ENCODE results near the gene BRD2. TPM values are rescaled to one million over a fixed set of nuclear protein-coding genes. Genes with fewer than 3 reads are reported as not detected.

Gene BRD2
- total and polyA plus RNA-seq, 2 donors (not counting 1 experiment from before 2014, with no cell fraction given), result 474 to 620 TPM

DNA sequence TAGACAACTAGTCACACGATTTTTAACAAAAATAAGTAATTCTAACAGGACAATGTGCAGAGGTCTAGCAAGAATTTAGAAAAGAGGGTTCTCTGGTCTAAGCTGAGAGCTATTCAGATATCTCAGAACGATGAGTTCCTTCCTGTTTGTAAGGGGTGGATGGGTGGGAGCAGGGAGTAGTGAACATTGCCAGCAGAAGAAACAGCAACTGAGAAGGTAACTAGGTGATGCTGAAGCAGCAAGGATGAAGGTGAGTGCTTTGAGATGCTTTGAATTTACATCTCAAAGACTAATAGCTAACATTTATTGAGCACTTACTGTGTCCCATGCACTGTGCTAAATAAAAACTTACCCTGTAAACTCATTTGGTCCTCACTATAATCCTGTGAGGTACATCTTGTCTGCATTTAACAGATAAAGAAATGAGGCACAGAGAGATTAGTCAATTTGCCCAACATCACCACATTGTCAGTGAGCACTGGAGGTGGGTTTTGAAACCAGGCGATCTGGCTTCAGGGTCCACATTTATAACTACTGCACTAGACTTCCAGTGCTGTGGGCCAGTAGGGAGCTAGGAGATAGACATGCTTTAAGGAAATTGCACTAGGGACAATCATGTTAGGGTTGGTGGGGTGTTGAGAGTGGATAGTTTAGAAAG, 15.7 kb downstream of the BRD2 start:
- CTCF ChIA-PET, result interaction anchor here (0.6 to 28.4 kb wide), 67 partner anchors 9 to 805 kb away, joined by 3 to 822 read pairs (median 5); partner anchors contain the start of genes B3GALT4, BRD2, HLA-DMA and HLA-DMB
- Mint-ChIP-seq H3K9me3 (ENCODE audit: insufficient read depth) (no peaks in the 10 kb centered on the region), H3K4me3 (no peak overlapping the region), H3K4me1 (peaks cover 35% of the 10 kb centered on the region), H3K27ac (peak overlapping the region; percentile 74), H3K27me3 (no peaks in the 10 kb centered on the region)
- H2AFZ ChIP-seq (ENCODE audit: insufficient read depth, low read depth, low read length, poor library complexity, severe bottlenecking), result no peak overlapping the region
- H3K36me3 ChIP-seq (replicated peaks in 1 of 2; ENCODE audit: control extremely low read depth in 1 of 2, control insufficient read depth in 1 of 2, extremely low read depth in 1 of 2, insufficient read depth in 2 of 2, low read length in 1 of 2), result peaks cover 2 to 45% of the 10 kb centered on the region in 2 experiments
- peak overlapping the region; percentile 45 for H3K4me2 ChIP-seq (replicated peaks; ENCODE audit: low read depth, low read length, poor library complexity, severe bottlenecking)
- no peak overlapping the region for H3K4me3 ChIP-seq (ENCODE audit: control extremely low read depth in 1 of 5, extremely low read depth in 1 of 5, insufficient read depth in 1 of 5, low read depth in 2 of 5, low read length in 4 of 5)
- TF ChIP-seq EZH2 (IDR thresholded peaks at IDR 0.05; ENCODE audit: borderline replicate concordance, insufficient read depth, low read depth, low read length, poor library complexity, severe bottlenecking) (no peak), CTCF (IDR thresholded peaks at IDR 0.05) (no peak)
- no peak for ATAC-seq (ENCODE audit: low read depth)
- WGBS (ENCODE audit: insufficient coverage), result 0% methylated on average over 1 of the region's 3 CpGs
- no peak overlapping the region for H3K9ac ChIP-seq (ENCODE audit: low read length)
- POLR2A ChIA-PET, result interaction anchor here (0.6 to 6.4 kb wide), 13 partner anchors 12 to 264 kb away, joined by 3 to 92 read pairs (median 5); partner anchors contain the start of genes BRD2, HLA-DMA, HLA-DMB and TAP2
- DNase-seq, result no peak
- H4K20me1 ChIP-seq (ENCODE audit: control insufficient read depth, insufficient read depth, low read length, poor library complexity, severe bottlenecking), result peaks cover 23% of the 10 kb centered on the region
- H3K27me3 ChIP-seq (replicated peaks in 1 of 4; ENCODE audit: control extremely low read depth in 1 of 4, control insufficient read depth in 3 of 4, insufficient read depth in 4 of 4, low read length in 3 of 4), result no peaks in the 10 kb centered on the region
- H3K4me1 ChIP-seq (ENCODE audit: control insufficient read depth in 2 of 2, insufficient read depth in 2 of 2, low read length in 2 of 2), result peaks cover 17 to 19% of the 10 kb centered on the region in 2 donors
- intact Hi-C loops (cut with micrococcal nuclease), result loop anchor here (1.0 to 10.0 kb wide), 8 partner anchors 11 to 569 kb away; partner anchors contain the start of genes HLA-DMA, HLA-DMB and TAP2
- peak overlapping the region in 1 of 2 donors; percentile 60 for H3K27ac ChIP-seq (ENCODE audit: low read length in 2 of 2)
- peaks cover 15% of the 10 kb centered on the region for H3K79me2 ChIP-seq (ENCODE audit: control insufficient read depth, insufficient read depth, low read length)
- H3K9me3 ChIP-seq (ENCODE audit: control extremely low read depth in 1 of 3, control insufficient read depth in 2 of 3, insufficient read depth in 1 of 3, low read length in 2 of 3), result no peaks in the 10 kb centered on the region

Data from B cell (primary cell).